Neural cell (in vitro differentiated cells): Measurements from ENCODE around the gene FAM181B. TPM values are rescaled to one million over a fixed set of nuclear protein-coding genes. Genes with fewer than 3 reads are reported as not detected.

Source experiments
- H2AFZ ChIP-seq: fragments of 200-600, 300-800 bp; sonication (generic), shearing (Covaris generic); 2 replicates; pipeline ENCODE4 v1.6.0; 2014; ENCODE audit warnings: low read depth, mild to moderate bottlenecking, antibody characterized with exemption, low read length, moderate library complexity
- H3F3A ChIP-seq: fragments of 200-600 bp; shearing (Covaris generic); 2 replicates; pipeline ENCODE4 v1.6.1; 2016; ENCODE audit warnings: mild to moderate bottlenecking, moderate library complexity, mixed read lengths, antibody characterized with exemption, low read length; ENCODE audit not compliant: insufficient read depth, poor library complexity, severe bottlenecking
- H3K27ac ChIP-seq: fragments of 200-600, 300-800 bp; sonication (generic), shearing (Covaris generic); 2 replicates; pipeline ENCODE4 v1.5.1; 2014; ENCODE audit warnings: mild to moderate bottlenecking, low read length, moderate library complexity
- H3K27me3 ChIP-seq: fragments of 300-800, 200-600 bp; sonication (generic), shearing (Covaris generic); 2 replicates; pipeline ENCODE4 v1.6.0; 2014; ENCODE audit warnings: mild to moderate bottlenecking, low read depth, low read length, moderate library complexity; ENCODE audit not compliant: insufficient read depth
- H3K36me3 ChIP-seq: fragments of 300-800, 200-600 bp; sonication (generic), shearing (Covaris generic); 2 replicates; pipeline ENCODE4 v1.5.1; 2014; ENCODE audit warnings: mild to moderate bottlenecking, antibody characterized with exemption, low read length, moderate library complexity; ENCODE audit not compliant: insufficient read depth
- H3K4me2 ChIP-seq: fragments of 300-800, 200-600 bp; sonication (generic), shearing (Covaris generic); 2 replicates; pipeline ENCODE4 v1.6.0; 2014; ENCODE audit warnings: mild to moderate bottlenecking, low read length
- H3K4me3 ChIP-seq: fragments of 300-800, 200-600 bp; sonication (generic), shearing (Covaris generic); 2 replicates; pipeline ENCODE4 v1.5.1; 2014; ENCODE audit warnings: mild to moderate bottlenecking, low read length, moderate library complexity
- H3K79me2 ChIP-seq: fragments of 200-600 bp; shearing (Covaris generic); replicated peaks from 2 replicates; pipeline ENCODE4 v1.6.0; 2014; ENCODE audit warnings: mild to moderate bottlenecking, low read length, moderate library complexity; ENCODE audit not compliant: insufficient read depth
- H3K9ac ChIP-seq: fragments of 300-800, 200-600 bp; sonication (generic), shearing (Covaris generic); 2 replicates; pipeline ENCODE4 v1.6.1; 2016; ENCODE audit warnings: mild to moderate bottlenecking, low read length, mixed read lengths
- H3K9me2 ChIP-seq: fragments of 200-600 bp; shearing (Covaris generic); 2 replicates; pipeline ENCODE4 v1.6.1; 2016; ENCODE audit warnings: mild to moderate bottlenecking, low read length, mixed read lengths; ENCODE audit not compliant: insufficient read depth
- H3K9me3 ChIP-seq: fragments of 200-600, 300-800 bp; sonication (generic), shearing (Covaris generic); 2 replicates; pipeline ENCODE4 v1.6.1; 2016; ENCODE audit warnings: mild to moderate bottlenecking, mixed run types, low read length, moderate library complexity, mixed read lengths
- H4K20me1 ChIP-seq: fragments of 200-600 bp; shearing (Covaris generic); 2 replicates; pipeline ENCODE4 v1.6.1; 2016; ENCODE audit warnings: mild to moderate bottlenecking, mixed run types; ENCODE audit not compliant: insufficient read depth
- CTCF ChIP-seq: fragments of 450-650 bp; IDR thresholded peaks from 2 replicates; pipeline ENCODE4 v1.5.1; 2014; ENCODE audit warnings: antibody characterized with exemption, mild to moderate bottlenecking, moderate library complexity; ENCODE audit not compliant: poor library complexity, severe bottlenecking
- EP300 ChIP-seq: fragments of 450-650 bp; conservative IDR thresholded peaks from 2 replicates; pipeline ENCODE4 v1.6.1; 2014; ENCODE audit warnings: antibody characterized with exemption, mild to moderate bottlenecking, moderate library complexity; ENCODE audit not compliant: poor library complexity, severe bottlenecking
- EZH2 ChIP-seq: fragments of 200-600, 300-800 bp; shearing (Covaris generic), sonication (generic); IDR thresholded peaks from 2 replicates; pipeline ENCODE4 v1.6.1; 2014; ENCODE audit warnings: antibody characterized with exemption, low read length, borderline replicate concordance, mild to moderate bottlenecking; ENCODE audit not compliant: insufficient read depth, poor library complexity, severe bottlenecking
- MXI1 ChIP-seq: fragments of 450-650 bp; conservative IDR thresholded peaks from 2 replicates; pipeline ENCODE4 v1.6.1; 2014; ENCODE audit warnings: antibody characterized with exemption, mild to moderate bottlenecking; ENCODE audit not compliant: poor library complexity, severe bottlenecking
- POLR2AphosphoS5 ChIP-seq: IDR thresholded peaks from 2 replicates; pipeline ENCODE4 v1.6.1; 2012
- RAD21 ChIP-seq: fragments of 450-650 bp; conservative IDR thresholded peaks from 2 replicates; pipeline ENCODE4 v1.6.1; 2014; ENCODE audit warnings: antibody characterized with exemption, mild to moderate bottlenecking, moderate library complexity
- REST ChIP-seq: IDR thresholded peaks from 2 replicates; pipeline ENCODE4 v1.6.1; 2012; ENCODE audit warnings: borderline replicate concordance
- SMC3 ChIP-seq: fragments of 450-650 bp; conservative IDR thresholded peaks from 2 replicates; pipeline ENCODE4 v1.6.1; 2014; ENCODE audit warnings: antibody characterized with exemption, mild to moderate bottlenecking, moderate library complexity; ENCODE audit not compliant: poor library complexity
- TAF1 ChIP-seq: IDR thresholded peaks from 2 replicates; pipeline ENCODE4 v1.6.1; 2012; ENCODE audit warnings: low read depth
- polyA minus RNA-seq: library from RNA; depleted of rRNA, polyadenylated mRNA; stranded (reverse); fragments of >200 nt; gene quantifications from 2 replicates; pipeline ENCODE4 v1.2.3, GENCODE V29; 2014
- polyA plus RNA-seq: library from polyadenylated mRNA; depleted of rRNA; stranded (reverse); fragments of >200 nt; gene quantifications from 2 replicates; pipeline ENCODE4 v1.2.3, GENCODE V29; 2014

FAM181B gene
- polyA plus RNA-seq (1.3 and 1.4 TPM in 2 replicates), polyA minus RNA-seq (0.93 and 0.97 TPM in 2 replicates)

- Histone ChIP-seq H3K4me3 (peak within 1 kb of the TSS; percentile 80), H2AFZ (no peak within 1 kb of the TSS), H3K27me3 (peaks cover 35% of the 10 kb centered on the region), H3K36me3 (no peaks in the 10 kb centered on the region), H3K79me2 (no peaks in the 10 kb centered on the region), H3K9me3 (no peaks in the 10 kb centered on the region), H3K27ac (no peak within 1 kb of the TSS), H3K9ac (peak within 1 kb of the TSS; percentile 62), H3K9me2 (no peaks in the 10 kb centered on the region), H3F3A (no peaks in the 10 kb centered on the region), H4K20me1 (no peaks in the 10 kb centered on the region), H3K4me2 (no peak within 1 kb of the TSS)
- TF ChIP-seq SMC3 (peak; percentile 32), TAF1 (no peak), RAD21 (no peak), EZH2 (no peak), POLR2AphosphoS5 (no peak), MXI1 (peak; percentile 24), EP300 (no peak), CTCF (no peak), REST (no peak)
Measured at GRCh38 chr11:82733444-82734119, at the start of gene FAM181B. TSS of gene FAM181B (minus strand) at chr11:82733864. CDS start at chr11:82733729, 135 bp downstream.

- no peaks in the 10 kb centered on the region for H3K27me3 ChIP-seq
- H3K36me3 ChIP-seq, result no peaks in the 10 kb centered on the region
- no peak overlapping the region for H3K9ac ChIP-seq
- no peaks in the 10 kb centered on the region for H4K20me1 ChIP-seq
- no peak overlapping the region for H3K27ac ChIP-seq
- H3K79me2 ChIP-seq, result no peaks in the 10 kb centered on the region
- no peak overlapping the region for H3K4me2 ChIP-seq
- H3K4me3 ChIP-seq, result no peak overlapping the region
- H2AFZ ChIP-seq, result no peak overlapping the region
- no peaks in the 10 kb centered on the region for H3K9me3 ChIP-seq
- no peak for TF ChIP-seq REST
- TF ChIP-seq TAF1, result no peak
- TF ChIP-seq SMC3, result no peak
- no peak for TF ChIP-seq MXI1
- H3K9me2 ChIP-seq, result no peaks in the 10 kb centered on the region
- no peaks in the 10 kb centered on the region for H3F3A ChIP-seq
Measured at GRCh38 chr11:82782825-82783374, 49.2 kb upstream of the FAM181B start.
